GM19025 (cell line): Measurements from ENCODE around the gene PPP1R3D.
"Not testable (repeated sequence)": the region's sequence is repeated elsewhere in the genome, so short reads cannot be mapped to it uniquely, and the experiment has no call there.

Source experiments
- ATAC-seq: cut with Tn5 transposase; IDR thresholded peaks from one replicate; pipeline ENCODE4 v1.9.1; 2021; ENCODE audit warnings: mild to moderate bottlenecking, low read depth, moderate library complexity; ENCODE audit not compliant: unreplicated experiment

Gene PPP1R3D

GRCh38 chr20:59925899-59926298 lies 14.2 kb downstream of the PPP1R3D start:
- no peak for ATAC-seq

DNA sequence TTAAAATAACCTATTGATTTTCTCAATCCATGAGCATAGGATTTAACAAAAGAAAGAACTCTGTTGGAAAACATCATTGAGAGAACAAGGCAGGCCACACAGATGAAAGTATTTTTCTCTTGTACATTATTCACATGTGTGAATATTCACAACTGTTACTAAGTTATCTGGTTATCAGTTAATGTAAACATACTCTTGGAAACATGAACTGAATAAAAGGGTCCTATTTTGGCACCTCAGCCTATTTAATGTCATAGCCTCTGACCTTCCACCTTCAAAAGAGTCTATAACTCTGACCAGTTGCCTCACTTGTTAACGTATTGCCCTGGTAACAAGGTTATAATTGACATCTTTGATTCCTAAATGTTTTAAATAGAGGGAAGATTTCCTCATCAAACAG lies 14.7 kb downstream of the PPP1R3D start:
- ATAC-seq, result no peak

- ATAC-seq, result no peak
These were observed 16.6 kb downstream of the PPP1R3D start for GRCh38 chr20:59923514-59923913.

- no peak for ATAC-seq
These were observed 19.2 kb downstream of the PPP1R3D start for GRCh38 chr20:59920944-59921343.

- no peak for ATAC-seq
These were observed 27.5 kb downstream of the PPP1R3D start for GRCh38 chr20:59912609-59913008.

- no peak for ATAC-seq
These were observed 29.1 kb downstream of the PPP1R3D start for GRCh38 chr20:59911041-59911440.

- no peak for ATAC-seq
These were observed 31.2 kb downstream of the PPP1R3D start for GRCh38 chr20:59908855-59909254.

- ATAC-seq, result no peak
These were observed 36.5 kb downstream of the PPP1R3D start for GRCh38 chr20:59903621-59904020.

GRCh38 chr20:59902470-59902869 lies 37.6 kb downstream of the PPP1R3D start:
- no peak for ATAC-seq

DNA sequence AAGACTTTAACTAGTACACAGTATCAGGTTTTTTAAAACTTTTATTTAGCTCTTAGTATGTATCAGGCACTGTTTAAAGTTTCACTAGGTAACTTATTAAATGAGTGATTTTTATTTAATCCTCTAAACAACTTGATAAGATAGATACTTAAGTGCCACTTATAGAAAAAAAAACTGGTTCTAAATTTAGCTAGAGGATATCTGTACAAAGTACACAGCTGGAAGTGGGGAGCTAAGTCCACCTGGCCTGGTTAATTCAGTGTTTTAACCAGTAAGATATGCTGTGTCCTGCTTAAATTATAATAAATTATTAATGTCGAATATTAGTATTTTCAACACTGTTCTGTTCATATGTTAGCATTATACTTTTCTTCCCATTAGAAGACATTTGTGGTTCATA lies 44.2 kb downstream of the PPP1R3D start:
- no peak for ATAC-seq

GRCh38 chr20:59891581-59891980 lies 48.5 kb downstream of the PPP1R3D start:
- ATAC-seq, result no peak

DNA sequence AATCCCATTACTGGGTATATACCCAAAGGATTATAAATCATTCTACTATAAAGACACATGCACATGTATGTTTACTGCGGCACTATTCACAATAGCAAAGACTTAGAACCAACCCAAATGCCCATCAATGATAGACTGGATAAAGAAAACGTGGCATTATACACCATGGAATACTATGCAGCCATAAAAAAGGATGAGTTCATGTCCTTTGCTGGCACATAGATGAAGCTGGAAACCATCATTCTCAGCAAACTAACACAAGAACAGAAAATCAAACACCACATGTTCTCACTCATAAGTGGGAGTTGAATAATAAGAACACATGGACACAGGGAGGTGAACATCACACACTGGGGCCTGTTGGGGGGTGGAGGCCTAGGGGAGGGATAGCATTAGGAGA lies 50.1 kb downstream of the PPP1R3D start:
- ATAC-seq, result not testable (repeated sequence)

DNA sequence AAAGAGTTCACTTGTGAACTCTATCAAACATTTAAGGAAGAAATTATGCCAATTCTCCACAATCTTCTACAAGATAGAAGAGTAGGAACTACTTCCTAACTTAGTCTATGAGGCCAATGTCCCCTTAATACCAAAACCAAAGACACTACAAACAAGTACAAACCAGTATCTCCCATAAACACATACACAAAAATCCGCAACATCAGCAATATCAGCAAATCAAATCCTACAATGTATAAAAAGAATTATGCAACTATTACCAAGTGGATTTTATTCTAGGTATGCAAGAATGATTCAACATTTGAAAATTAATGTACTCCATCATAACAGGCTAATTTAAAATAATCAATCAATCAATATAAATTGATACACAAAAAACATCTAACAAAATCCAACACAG lies 52.1 kb downstream of the PPP1R3D start:
- ATAC-seq, result no peak
